ENCODE data around the gene HEBP1.

The HEBP1 gene

GRCh38 chr12:12958886-12959285 lies 41.2 kb downstream of the HEBP1 start:
- Histone ChIP-seq H3K9me3 (ENCODE audit: control insufficient read depth in 1 of 2, low read length in 2 of 2) (no peaks in the 10 kb centered on the region), H3K27me3 (ENCODE audit: control insufficient read depth in 1 of 2, insufficient read depth in 2 of 2, low read length in 2 of 2) (no peaks in the 10 kb centered on the region), H3K9ac (ENCODE audit: low read depth in 1 of 2, low read length in 2 of 2) (no peak overlapping the region), H3K36me3 (ENCODE audit: control insufficient read depth in 1 of 2, insufficient read depth in 2 of 2, low read length in 2 of 2) (no peaks in the 10 kb centered on the region), H3K27ac (ENCODE audit: low read depth, low read length) (no peak overlapping the region), H3K4me1 (ENCODE audit: control insufficient read depth in 1 of 2, insufficient read depth in 2 of 2, low read length in 2 of 2) (peaks cover 13 to 17% of the 10 kb centered on the region in 2 donors), H3K4me3 (ENCODE audit: low read depth in 1 of 2, low read length in 2 of 2) (no peak overlapping the region)

GRCh38 chr12:12954878-12955625 lies 45.0 kb downstream of the HEBP1 start:
- H3K27ac ChIP-seq (ENCODE audit: low read depth, low read length): no peak overlapping the region
- no peaks in the 10 kb centered on the region for H3K36me3 ChIP-seq (ENCODE audit: control insufficient read depth in 1 of 2, insufficient read depth in 2 of 2, low read length in 2 of 2)
- H3K4me1 ChIP-seq (ENCODE audit: control insufficient read depth in 1 of 2, insufficient read depth in 2 of 2, low read length in 2 of 2): peaks cover 13 to 17% of the 10 kb centered on the region in 2 donors
- no peaks in the 10 kb centered on the region for H3K9me3 ChIP-seq (ENCODE audit: control insufficient read depth in 1 of 2, low read length in 2 of 2)
- H3K4me3 ChIP-seq (ENCODE audit: low read depth in 1 of 2, low read length in 2 of 2): no peak overlapping the region
- no peaks in the 10 kb centered on the region for H3K27me3 ChIP-seq (ENCODE audit: control insufficient read depth in 1 of 2, insufficient read depth in 2 of 2, low read length in 2 of 2)
- no peak overlapping the region for H3K9ac ChIP-seq (ENCODE audit: low read depth in 1 of 2, low read length in 2 of 2)

GRCh38 chr12:12954356-12954755 lies 45.7 kb downstream of the HEBP1 start:
- Histone ChIP-seq H3K27ac (ENCODE audit: low read depth, low read length) (no peak overlapping the region), H3K36me3 (ENCODE audit: control insufficient read depth in 1 of 2, insufficient read depth in 2 of 2, low read length in 2 of 2) (peaks cover 0 to 4% of the 10 kb centered on the region in 2 donors), H3K4me1 (ENCODE audit: control insufficient read depth in 1 of 2, insufficient read depth in 2 of 2, low read length in 2 of 2) (peaks cover 13 to 17% of the 10 kb centered on the region in 2 donors), H3K4me3 (ENCODE audit: low read depth in 1 of 2, low read length in 2 of 2) (no peak overlapping the region), H3K9me3 (ENCODE audit: control insufficient read depth in 1 of 2, low read length in 2 of 2) (no peaks in the 10 kb centered on the region), H3K27me3 (ENCODE audit: control insufficient read depth in 1 of 2, insufficient read depth in 2 of 2, low read length in 2 of 2) (no peaks in the 10 kb centered on the region), H3K9ac (ENCODE audit: low read depth in 1 of 2, low read length in 2 of 2) (no peak overlapping the region)

- Histone ChIP-seq H3K36me3 (ENCODE audit: control insufficient read depth in 1 of 2, insufficient read depth in 2 of 2, low read length in 2 of 2) (peaks cover 0 to 5% of the 10 kb centered on the region in 2 donors), H3K27me3 (ENCODE audit: control insufficient read depth in 1 of 2, insufficient read depth in 2 of 2, low read length in 2 of 2) (no peaks in the 10 kb centered on the region), H3K9me3 (ENCODE audit: control insufficient read depth in 1 of 2, low read length in 2 of 2) (no peaks in the 10 kb centered on the region), H3K27ac (ENCODE audit: low read depth, low read length) (no peak within 1 kb of the TSS), H3K9ac (ENCODE audit: low read depth in 1 of 2, low read length in 2 of 2) (no peak within 1 kb of the TSS), H3K4me3 (ENCODE audit: low read depth in 1 of 2, low read length in 2 of 2) (no peak within 1 kb of the TSS), H3K4me1 (ENCODE audit: control insufficient read depth in 1 of 2, insufficient read depth in 2 of 2, low read length in 2 of 2) (peaks cover 13 to 17% of the 10 kb centered on the region in 2 donors)
Observed at GRCh38 chr12:12952036-12952435, 48.0 kb downstream of the HEBP1 start, which contains the start of gene GPRC5D. GPRC5D (minus strand) TSS chr12:12952170; CDS start chr12:12950384, 1,786 bp downstream.

- Histone ChIP-seq H3K27ac (ENCODE audit: low read depth, low read length) (no peak overlapping the region), H3K27me3 (ENCODE audit: control insufficient read depth in 1 of 2, insufficient read depth in 2 of 2, low read length in 2 of 2) (no peaks in the 10 kb centered on the region), H3K9ac (ENCODE audit: low read depth in 1 of 2, low read length in 2 of 2) (no peak overlapping the region), H3K9me3 (ENCODE audit: control insufficient read depth in 1 of 2, low read length in 2 of 2) (no peaks in the 10 kb centered on the region), H3K4me3 (ENCODE audit: low read depth in 1 of 2, low read length in 2 of 2) (no peak overlapping the region), H3K4me1 (ENCODE audit: control insufficient read depth in 1 of 2, insufficient read depth in 2 of 2, low read length in 2 of 2) (peaks cover 13 to 17% of the 10 kb centered on the region in 2 donors), H3K36me3 (ENCODE audit: control insufficient read depth in 1 of 2, insufficient read depth in 2 of 2, low read length in 2 of 2) (peaks cover 0 to 5% of the 10 kb centered on the region in 2 donors)
Observed at GRCh38 chr12:12951504-12951903, 48.6 kb downstream of the HEBP1 start.

GRCh38 chr12:12947902-12948301 lies 52.2 kb downstream of the HEBP1 start:
- Histone ChIP-seq H3K27ac (ENCODE audit: low read depth, low read length) (no peak overlapping the region), H3K9me3 (ENCODE audit: control insufficient read depth in 1 of 2, low read length in 2 of 2) (no peaks in the 10 kb centered on the region)

GRCh38 chr12:12946686-12947355 lies 53.2 kb downstream of the HEBP1 start:
- Histone ChIP-seq H3K4me3 (ENCODE audit: low read depth in 1 of 2, low read length in 2 of 2) (no peak overlapping the region), H3K36me3 (ENCODE audit: control insufficient read depth in 1 of 2, insufficient read depth in 2 of 2, low read length in 2 of 2) (peaks cover 0 to 5% of the 10 kb centered on the region in 2 donors)

More at GRCh38 chr12:12947902-12948301, 52.2 kb downstream of the HEBP1 start:
- Histone ChIP-seq H3K36me3 (ENCODE audit: control insufficient read depth in 1 of 2, insufficient read depth in 2 of 2, low read length in 2 of 2) (peaks cover 0 to 5% of the 10 kb centered on the region in 2 donors), H3K9ac (ENCODE audit: low read depth in 1 of 2, low read length in 2 of 2) (no peak overlapping the region), H3K4me3 (ENCODE audit: low read depth in 1 of 2, low read length in 2 of 2) (no peak overlapping the region), H3K4me1 (ENCODE audit: control insufficient read depth in 1 of 2, insufficient read depth in 2 of 2, low read length in 2 of 2) (no peaks in the 10 kb centered on the region), H3K27me3 (ENCODE audit: control insufficient read depth in 1 of 2, insufficient read depth in 2 of 2, low read length in 2 of 2) (no peaks in the 10 kb centered on the region)

GRCh38 chr12:12945591-12945990 lies 54.5 kb downstream of the HEBP1 start:
- no peaks in the 10 kb centered on the region for H3K4me1 ChIP-seq (ENCODE audit: control insufficient read depth in 1 of 2, insufficient read depth in 2 of 2, low read length in 2 of 2)
- H3K9me3 ChIP-seq (ENCODE audit: control insufficient read depth in 1 of 2, low read length in 2 of 2): no peaks in the 10 kb centered on the region
- H3K9ac ChIP-seq (ENCODE audit: low read depth in 1 of 2, low read length in 2 of 2): no peak overlapping the region
- H3K36me3 ChIP-seq (ENCODE audit: control insufficient read depth in 1 of 2, insufficient read depth in 2 of 2, low read length in 2 of 2): peaks cover 0 to 5% of the 10 kb centered on the region in 2 donors
- H3K27ac ChIP-seq (ENCODE audit: low read depth, low read length): no peak overlapping the region
- H3K27me3 ChIP-seq (ENCODE audit: control insufficient read depth in 1 of 2, insufficient read depth in 2 of 2, low read length in 2 of 2): no peaks in the 10 kb centered on the region
- H3K4me3 ChIP-seq (ENCODE audit: low read depth in 1 of 2, low read length in 2 of 2): no peak overlapping the region

More at GRCh38 chr12:12946686-12947355, 53.2 kb downstream of the HEBP1 start:
- H3K27ac ChIP-seq (ENCODE audit: low read depth, low read length): no peak overlapping the region
- no peaks in the 10 kb centered on the region for H3K4me1 ChIP-seq (ENCODE audit: control insufficient read depth in 1 of 2, insufficient read depth in 2 of 2, low read length in 2 of 2)
- H3K27me3 ChIP-seq (ENCODE audit: control insufficient read depth in 1 of 2, insufficient read depth in 2 of 2, low read length in 2 of 2): no peaks in the 10 kb centered on the region
- H3K9ac ChIP-seq (ENCODE audit: low read depth in 1 of 2, low read length in 2 of 2): no peak overlapping the region
- H3K9me3 ChIP-seq (ENCODE audit: control insufficient read depth in 1 of 2, low read length in 2 of 2): no peaks in the 10 kb centered on the region

GRCh38 chr12:12943586-12944260 lies 56.3 kb downstream of the HEBP1 start:
- Histone ChIP-seq H3K9ac (ENCODE audit: low read depth in 1 of 2, low read length in 2 of 2) (no peak overlapping the region), H3K4me1 (ENCODE audit: control insufficient read depth in 1 of 2, insufficient read depth in 2 of 2, low read length in 2 of 2) (no peaks in the 10 kb centered on the region), H3K36me3 (ENCODE audit: control insufficient read depth in 1 of 2, insufficient read depth in 2 of 2, low read length in 2 of 2) (no peaks in the 10 kb centered on the region), H3K9me3 (ENCODE audit: control insufficient read depth in 1 of 2, low read length in 2 of 2) (no peaks in the 10 kb centered on the region), H3K27ac (ENCODE audit: low read depth, low read length) (no peak overlapping the region), H3K27me3 (ENCODE audit: control insufficient read depth in 1 of 2, insufficient read depth in 2 of 2, low read length in 2 of 2) (no peaks in the 10 kb centered on the region), H3K4me3 (ENCODE audit: low read depth in 1 of 2, low read length in 2 of 2) (no peak overlapping the region)
